Activated CD8-positive, alpha-beta memory T cell treated with anti-CD3 and anti-CD28 coated beads, Interleukin-2, amount 50 U/mL, for 24 hours (primary cell): Measurements from ENCODE around the gene TIE1.

ENCODE experiments used
- DNase-seq: peaks from one replicate; pipeline ENCODE4 v3.0.0-alpha.2; 2020; ENCODE audit errors: extremely low read depth

TIE1 gene

DNA sequence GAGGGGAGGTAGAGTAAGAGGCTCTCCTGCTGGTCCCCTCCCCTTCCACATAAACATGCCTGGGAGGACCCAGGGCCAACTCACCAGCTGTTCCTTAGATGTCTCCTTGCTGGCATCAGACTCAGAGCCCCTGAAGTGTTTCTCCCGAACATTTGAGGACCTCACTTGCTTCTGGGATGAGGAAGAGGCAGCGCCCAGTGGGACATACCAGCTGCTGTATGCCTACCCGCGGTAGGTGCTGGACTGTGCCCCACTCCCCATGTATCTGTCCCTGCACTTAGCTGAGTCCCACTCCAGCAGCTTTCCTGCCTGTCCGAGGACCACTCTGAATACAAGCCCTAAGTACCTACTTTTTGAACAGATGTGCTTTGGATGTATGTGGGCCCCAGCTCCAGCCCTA is 37.2 kb downstream of the TIE1 start:
- DNase-seq: no peak

DNA sequence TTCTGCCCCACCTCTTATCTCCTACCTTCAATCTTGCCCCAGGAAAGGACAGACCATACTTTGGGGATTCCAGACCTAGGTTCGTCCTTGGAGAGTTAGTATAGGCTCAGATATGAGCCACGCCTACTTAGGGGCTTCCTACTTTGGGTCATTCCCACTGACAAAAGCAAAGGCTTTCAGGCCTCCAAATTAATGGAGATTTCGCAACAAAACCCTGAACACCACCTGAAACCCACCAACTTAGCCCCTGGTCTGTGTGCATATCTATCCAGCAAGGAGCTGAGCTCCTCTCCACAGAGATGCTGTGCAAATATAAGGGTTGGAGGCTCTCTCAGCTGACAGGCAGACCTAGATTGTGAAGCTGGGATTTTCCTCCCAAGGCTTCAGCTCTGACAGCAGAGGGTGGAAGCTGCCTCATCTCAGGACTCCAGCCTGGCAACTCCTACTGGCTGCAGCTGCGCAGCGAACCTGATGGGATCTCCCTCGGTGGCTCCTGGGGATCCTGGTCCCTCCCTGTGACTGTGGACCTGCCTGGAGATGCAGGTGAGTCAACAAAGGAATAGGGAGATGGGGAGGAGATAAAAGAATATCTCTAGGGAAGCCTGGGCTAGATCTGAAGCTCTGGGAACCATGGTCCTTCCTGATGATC is 38.9 kb downstream of the TIE1 start:
- no peak for DNase-seq

DNA sequence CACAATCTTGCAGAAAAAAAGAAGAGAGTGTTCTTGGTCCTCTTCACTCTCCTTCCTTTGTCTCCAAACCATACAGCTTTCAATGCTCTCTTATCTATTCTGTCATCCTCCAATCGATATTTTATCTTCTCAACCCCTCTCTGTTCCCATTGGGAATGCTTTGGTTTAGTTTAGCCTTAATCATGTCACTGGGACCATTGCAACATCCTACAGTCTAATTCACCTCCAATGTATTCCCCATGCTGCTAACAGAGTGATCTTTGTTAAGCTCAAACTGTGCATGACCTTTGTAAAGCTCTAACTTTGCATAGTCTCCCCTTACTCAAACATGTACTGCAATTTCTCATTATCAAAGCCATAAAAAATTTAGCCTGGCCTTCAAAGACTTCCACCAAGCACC is 39.8 kb downstream of the TIE1 start:
- no peak for DNase-seq

DNA sequence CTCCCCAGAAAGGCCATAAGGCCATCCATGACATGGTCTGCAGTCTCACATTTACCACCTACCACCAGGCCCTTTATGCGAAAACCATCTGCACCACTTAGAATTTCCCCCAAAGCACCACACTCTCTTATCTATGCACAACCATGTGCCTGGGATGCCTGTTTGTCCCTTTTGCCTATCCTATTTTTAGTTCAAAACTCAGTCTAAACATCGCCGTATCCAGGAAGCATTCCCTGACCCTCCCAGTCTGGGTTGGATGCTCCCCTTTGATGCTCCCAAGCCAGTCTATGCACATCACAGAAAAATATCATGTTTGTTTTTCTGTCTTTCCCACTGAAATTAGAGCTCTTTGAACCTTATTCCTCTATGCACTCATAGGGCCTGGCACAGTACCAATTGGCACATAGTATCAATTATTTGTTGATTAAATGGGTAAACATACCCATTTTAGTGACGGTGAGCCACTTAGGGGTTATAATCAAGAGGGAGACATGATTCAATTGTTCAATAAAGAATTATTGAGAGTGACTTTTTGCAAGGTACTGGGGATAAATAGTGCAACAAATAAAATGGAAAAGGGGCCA is 43.6 kb downstream of the TIE1 start:
- no peak for DNase-seq

DNA sequence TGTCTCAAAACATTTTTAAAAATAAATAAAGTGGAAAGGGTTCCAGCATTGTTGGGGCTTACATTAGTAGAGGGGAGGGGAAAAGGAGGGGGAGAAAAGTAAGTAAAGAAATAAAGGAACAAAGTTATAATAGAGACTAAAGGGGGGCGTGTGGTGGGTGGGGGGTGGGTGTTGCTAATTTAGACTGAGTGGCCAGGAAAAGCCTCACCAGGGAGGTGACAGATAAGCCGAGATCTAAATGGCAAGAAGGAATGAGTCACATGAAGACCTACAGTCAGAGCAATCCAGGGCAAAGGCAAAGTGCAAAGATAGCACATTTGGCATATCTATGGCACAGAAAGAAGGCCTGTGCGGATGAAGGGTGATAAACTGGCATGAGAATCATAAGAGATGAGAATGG is 44.3 kb downstream of the TIE1 start:
- DNase-seq: no peak

DNA sequence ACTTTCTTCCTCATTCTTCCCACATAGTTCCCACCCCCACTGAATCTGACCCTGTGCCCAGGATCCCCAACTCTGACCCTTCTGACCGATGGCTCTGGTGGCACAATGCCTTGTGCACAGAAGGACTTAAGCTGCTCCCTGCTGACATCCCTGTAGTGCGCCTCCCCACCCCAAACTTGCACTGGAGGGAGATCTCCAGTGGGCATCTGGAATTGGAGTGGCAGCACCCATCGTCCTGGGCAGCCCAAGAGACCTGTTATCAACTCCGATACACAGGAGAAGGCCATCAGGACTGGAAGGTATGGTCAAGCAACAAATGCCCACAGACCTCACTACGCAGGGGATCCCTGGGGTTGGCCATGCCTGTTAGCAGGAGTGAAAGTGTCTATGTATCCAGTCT is 45.9 kb downstream of the TIE1 start:
- no peak for DNase-seq

DNA sequence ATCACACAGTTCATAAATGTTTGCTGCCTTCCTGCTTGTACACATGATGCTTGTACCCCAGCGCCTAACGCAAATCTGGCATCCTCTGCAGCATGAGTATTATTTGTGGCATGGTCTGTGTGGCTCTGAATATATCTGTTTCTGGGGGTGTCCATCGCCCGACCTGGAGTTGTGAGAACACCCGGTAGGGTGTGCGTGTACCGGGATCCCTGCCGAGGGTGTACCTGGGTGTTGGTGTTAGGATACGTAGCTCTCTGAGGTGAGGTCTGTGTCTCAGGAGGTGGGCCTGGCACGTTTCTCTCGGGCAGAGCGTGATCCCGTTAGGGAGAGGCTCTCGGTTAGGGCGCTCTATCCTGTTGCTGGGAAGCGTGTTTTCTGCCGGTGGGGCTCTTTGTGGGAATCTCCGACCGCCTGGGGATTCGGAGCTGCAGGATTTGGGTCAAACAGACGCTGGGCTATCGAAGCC is 47.6 kb downstream of the TIE1 start:
- DNase-seq: no peak

DNA sequence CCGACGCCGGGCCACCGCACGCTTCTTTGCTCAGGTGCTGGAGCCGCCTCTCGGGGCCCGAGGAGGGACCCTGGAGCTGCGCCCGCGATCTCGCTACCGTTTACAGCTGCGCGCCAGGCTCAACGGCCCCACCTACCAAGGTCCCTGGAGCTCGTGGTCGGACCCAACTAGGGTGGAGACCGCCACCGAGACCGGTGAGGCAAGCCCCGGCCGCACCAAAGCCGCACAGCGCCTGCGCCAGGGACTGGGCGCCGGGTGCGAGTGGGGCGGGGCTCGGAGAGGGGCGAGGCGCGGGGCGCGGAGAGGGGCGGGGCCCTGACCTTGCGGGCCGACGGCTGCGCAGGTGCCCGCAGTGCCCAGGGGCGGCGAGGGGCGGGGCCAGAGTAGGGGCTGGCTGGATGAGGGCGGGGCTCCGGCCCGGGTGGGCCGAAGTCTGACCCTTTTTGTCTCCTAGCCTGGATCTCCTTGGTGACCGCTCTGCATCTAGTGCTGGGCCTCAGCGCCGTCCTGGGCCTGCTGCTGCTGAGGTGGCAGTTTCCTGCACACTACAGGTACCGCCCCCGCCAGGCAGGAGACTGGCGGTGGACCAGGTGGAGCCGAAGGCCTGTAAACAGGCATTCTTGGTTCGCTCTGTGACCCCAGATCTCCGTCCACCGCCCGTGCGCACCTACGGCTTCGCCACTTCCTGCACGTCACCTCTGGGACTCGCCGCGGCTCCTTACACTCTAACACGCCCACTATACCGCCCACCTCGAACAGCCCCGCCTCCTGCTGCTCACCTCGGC is 48.2 kb downstream of the TIE1 start:
- no peak for DNase-seq

DNA sequence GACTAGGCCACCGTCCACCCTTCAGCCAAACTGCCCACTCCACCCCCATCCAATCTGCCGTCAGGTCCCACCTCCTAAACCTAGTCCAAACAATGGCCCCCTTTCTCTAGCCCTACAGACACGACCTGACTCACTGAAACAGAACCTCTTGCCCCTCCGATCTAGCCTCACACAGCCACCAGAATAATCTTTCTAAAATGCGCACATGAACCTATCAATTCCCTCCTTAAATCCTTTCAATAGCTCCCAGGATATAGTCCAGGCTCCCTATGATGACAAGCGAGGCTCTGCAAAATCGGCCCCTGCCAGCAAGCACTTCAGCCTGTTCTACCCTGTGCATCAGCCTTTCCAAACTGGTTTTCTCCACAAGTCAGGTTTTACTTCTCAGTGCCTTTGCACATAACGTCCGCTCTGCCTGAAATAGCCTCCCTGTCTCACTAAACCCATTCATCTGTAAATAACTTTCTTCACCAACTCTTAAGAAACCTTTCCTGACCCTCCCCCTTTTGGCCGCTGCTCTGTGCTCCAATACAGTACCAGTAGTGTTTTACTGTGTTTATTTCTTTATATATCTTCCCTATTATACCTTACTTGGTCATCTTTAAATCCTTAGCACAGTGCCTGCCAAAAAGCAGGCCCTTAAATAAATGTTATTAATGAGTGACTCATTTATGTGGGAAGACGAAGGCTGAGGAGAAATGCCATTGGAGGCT is 49.0 kb downstream of the TIE1 start:
- DNase-seq: no peak

DNA sequence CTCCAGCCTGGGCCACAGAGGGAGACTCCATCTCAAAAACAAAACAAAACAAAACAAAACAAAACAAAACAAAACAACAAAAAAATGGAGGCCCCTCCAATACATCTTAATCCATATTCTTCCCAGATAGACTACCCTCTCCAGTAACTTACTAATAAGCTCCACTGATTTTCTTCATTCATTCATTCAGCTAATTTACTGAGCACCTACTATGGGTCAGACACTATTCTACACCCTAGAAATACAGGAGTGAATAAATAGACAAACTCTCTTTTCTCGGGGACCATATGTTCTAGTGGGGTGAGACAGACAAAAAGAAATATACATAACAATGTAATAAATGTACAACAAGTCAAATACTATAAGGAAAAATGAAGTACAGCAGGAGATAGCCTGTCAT is 50.2 kb downstream of the TIE1 start:
- no peak for DNase-seq

DNA sequence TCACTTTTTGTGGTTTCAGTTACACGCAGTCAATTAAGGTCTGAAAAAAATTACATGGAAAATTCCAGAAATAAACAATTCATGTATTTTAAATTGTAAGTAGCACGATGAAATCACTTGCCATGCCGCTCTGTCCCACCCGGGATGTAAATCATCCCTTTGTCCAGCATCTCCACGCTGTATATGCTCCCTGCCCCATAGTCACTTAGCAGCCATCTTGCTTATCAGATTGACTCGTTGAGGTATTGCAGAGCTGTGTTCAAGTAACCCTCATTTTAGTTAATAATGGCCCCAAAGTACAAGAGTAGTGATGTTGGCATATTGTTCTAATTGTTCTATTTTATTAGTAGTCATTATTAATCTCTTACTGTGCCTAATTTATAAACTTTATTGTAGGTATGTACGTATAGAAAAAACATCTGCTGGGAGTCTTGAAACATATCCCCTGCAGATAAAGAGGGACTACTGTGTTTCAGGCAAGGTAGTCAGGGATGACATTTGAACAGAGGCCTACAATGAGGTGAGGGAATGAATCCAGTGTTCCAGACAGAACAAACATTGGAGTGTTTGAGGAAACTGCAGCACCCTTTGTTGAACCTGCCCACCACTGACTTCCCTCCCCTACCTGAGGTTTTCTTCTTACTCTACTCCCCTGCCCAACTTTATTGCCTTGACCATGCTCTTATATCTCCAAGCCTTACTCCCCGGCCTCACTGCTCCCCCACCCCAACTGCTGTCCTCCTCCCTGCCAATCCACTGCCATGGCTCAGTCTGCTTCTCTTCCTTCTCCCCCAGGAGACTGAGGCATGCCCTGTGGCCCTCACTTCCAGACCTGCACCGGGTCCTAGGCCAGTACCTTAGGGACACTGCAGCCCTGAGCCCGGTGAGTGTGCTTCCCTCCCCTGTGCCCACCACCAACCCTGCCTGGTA is 50.9 kb downstream of the TIE1 start:
- DNase-seq: no peak

DNA sequence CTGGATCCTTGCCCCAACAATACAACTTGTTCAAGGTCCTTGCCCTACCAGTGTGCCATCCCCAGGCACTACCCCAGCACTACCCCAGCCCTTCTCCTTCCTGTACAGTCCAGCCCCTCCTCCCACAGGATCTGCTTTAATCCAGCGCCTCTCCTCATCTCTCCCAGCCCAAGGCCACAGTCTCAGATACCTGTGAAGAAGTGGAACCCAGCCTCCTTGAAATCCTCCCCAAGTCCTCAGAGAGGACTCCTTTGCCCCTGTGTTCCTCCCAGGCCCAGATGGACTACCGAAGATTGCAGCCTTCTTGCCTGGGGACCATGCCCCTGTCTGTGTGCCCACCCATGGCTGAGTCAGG is 51.5 kb downstream of the TIE1 start:
- no peak for DNase-seq

DNA sequence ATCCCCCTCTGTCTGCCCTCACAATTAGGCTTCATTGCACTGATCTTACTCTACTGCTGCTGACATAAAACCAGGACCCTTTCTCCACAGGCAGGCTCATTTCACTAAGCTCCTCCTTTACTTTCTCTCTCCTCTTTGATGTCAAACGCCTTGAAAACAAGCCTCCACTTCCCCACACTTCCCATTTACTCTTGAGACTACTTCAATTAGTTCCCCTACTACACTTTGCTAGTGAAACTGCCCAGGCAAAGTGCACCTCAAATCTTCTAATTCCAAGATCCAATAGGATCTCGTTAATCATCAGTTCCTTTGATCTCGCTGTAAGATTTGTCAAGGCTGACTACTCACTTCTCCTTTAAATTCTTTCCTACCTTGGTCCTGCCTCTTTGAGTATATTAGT is 52.1 kb downstream of the TIE1 start:
- no peak for DNase-seq

DNA sequence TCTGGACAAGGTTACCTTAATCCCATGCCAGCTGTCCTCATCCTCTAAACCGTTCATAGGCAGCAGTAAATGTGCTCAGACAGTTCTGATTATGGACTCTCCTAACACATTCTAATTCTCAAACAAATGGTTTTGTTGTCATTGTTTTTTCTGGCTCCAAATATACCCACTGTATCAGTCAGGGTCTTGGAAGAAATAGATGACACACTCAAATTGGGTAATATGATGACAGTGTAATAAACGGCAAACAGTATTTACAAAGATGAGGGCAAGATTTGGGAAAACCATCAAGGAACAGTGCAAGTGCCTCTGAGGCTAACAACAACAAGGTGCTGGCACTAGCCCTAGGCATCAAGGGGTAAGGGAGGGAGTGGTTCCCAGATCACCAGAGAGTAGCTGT is 53.7 kb downstream of the TIE1 start:
- DNase-seq: no peak

DNA sequence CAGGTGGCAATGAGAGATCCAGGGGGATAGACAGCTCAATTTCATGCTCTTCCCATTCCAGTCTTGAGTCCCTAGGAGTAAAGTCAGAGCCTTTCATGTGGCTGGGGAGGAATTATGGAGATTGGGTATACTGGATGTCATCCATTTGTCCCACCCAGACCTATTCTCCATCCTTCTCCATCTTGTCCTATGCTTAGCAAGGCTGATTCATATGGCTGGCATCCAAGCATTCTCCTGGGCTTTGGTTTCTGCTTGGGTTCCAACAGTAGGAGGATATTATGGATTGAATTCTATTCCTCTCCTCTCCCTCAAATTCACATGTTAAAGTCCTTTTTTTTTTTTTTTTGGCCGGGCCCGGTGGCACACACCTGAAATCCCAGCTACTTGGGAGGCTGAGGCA is 54.2 kb downstream of the TIE1 start:
- no peak for DNase-seq

DNA sequence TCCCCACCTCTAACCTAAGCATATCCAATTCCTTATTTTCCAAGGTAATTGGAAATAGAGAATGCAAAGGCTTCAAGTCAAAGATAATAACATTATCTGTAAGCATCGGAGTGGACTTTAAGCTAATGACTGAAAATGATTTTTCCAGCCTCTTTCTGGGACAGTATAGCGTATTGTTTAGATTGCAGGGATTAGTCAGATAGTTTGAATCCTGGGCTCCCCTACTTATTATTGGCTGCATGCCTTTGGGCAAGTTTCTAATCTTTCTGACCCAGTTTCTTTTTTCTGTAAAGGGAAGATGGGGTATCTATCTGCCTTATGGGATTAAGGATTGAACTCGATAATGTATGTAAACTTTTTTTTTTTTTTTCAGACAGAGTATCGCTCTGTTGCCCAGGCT is 56.5 kb downstream of the TIE1 start:
- no peak for DNase-seq

DNA sequence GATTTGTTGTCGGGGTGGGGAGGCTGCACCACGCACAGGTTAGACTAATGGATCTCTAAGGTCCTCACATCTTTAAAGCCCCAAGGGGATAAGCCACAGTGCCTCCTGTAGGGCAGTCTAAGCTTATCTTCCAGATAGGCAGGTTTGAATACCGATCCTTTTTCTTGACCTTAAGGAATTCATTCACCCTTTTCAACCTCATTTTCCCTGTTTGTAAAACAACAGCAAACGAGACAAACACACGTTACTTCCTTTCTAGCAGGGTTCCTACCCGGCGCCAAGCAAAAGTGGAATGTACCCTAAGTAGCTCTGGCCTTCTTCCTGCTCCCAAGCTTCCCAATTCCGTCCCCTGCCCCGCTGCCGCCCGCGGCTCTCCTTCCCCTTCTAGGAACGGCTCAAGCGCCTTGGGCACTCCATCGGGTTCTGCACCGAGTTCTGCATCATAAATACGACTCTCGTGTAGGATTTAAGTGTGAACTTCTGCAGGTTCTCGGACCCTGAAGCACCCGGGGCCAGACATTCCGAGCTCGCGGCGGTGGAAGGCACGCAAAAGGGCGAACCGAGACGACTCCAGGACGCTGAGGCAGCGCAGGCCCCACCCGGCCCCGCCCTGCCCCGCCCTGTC is 57.5 kb downstream of the TIE1 start:
- no peak for DNase-seq

DNA sequence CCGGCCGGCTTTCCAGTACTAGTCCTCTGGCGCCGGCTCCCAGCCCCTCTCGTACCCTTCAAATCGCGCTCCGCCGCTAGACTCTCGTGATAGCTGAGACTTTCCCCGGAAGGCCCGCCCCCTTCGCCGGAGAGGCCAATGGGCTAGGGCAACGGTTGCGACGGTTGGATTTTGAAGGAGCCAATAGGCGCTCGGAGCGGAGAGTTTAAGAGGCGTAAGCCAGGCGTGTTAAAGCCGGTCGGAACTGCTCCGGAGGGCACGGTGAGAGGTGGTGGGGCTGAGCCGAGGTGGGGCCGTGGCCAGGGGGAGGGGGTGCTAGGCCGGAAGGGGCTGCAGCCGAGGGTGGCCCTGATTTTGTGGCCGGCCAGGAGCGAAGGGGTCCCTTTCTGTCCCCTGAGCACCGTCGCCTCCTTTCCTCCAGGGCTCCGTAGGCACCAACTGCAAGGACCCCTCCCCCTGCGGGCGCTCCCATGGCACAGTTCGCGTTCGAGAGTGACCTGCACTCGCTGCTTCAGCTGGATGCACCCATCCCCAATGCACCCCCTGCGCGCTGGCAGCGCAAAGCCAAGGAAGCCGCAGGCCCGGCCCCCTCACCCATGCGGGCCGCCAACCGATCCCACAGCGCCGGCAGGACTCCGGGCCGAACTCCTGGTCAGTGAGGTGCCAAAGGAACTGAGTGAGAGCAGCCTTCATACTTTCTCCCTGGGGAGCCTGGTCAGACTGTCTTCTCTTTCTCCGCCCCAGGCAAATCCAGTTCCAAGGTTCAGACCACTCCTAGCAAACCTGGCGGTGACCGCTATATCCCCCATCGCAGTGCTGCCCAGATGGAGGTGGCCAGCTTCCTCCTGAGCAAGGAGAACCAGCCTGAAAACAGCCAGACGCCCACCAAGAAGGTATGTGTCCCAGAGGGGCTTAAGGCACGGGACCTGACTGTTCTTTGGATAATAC is 58.2 kb downstream of the TIE1 start, which contains the start of gene CDC20:
Gene CDC20, plus strand, starts transcription at position 236 of the 948 bp plus-strand sequence. Its CDS starts 235 bp downstream, at position 471.
- peak; percentile 98 for DNase-seq

DNA sequence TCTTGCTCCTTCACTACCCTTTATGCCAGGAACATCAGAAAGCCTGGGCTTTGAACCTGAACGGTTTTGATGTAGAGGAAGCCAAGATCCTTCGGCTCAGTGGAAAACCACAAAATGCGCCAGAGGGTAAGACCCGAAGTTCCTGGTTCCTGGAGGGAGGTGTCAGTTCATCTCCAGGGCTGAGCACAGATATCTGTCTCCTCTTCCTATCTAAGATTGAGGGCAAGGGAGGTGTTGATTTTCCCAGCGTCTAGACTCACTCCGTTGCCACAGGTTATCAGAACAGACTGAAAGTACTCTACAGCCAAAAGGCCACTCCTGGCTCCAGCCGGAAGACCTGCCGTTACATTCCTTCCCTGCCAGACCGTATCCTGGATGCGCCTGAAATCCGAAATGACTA is 58.9 kb downstream of the TIE1 start:
- DNase-seq: no peak

DNA sequence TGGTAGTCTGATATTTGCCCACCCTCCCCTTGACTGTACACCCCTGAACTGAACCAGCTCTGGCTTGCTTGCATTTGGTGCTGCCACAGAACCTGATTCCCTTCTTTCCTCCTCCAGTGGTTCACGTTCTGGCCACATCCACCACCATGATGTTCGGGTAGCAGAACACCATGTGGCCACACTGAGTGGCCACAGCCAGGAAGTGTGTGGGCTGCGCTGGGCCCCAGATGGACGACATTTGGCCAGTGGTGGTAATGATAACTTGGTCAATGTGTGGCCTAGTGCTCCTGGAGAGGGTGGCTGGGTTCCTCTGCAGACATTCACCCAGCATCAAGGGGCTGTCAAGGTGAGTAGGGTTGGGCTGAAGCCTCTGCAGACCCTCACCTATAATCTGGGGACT is 59.8 kb downstream of the TIE1 start:
- DNase-seq: no peak
